Natural killer cell (primary cell): ENCODE data around the gene ADAMTS4. TPM values are rescaled to one million over a fixed set of nuclear protein-coding genes. Genes with fewer than 3 reads are reported as not detected.

Source experiments
- ATAC-seq, 3 donors: fragments of 150-1000 bp in 2 of 3; fragments of 200-7000 bp in 1 of 3; cut with Tn5 transposase; 1 replicate in 1 of 3; 2 replicates in 2 of 3; pipeline ENCODE4 v1.10.0; 2021; ENCODE audit warnings: mild to moderate bottlenecking in 2 of 3, moderate library complexity in 2 of 3
- DNase-seq, 2 donors: peaks; one replicate each; pipeline versions ENCODE4 v3.0.0 to v3.0.0-alpha.2; 2013 to 2021; ENCODE audit warnings: mixed read lengths in 1 of 2
- H3K27ac ChIP-seq: one replicate; pipeline ENCODE4 v1.5.1; 2013; ENCODE audit warnings: mild to moderate bottlenecking, low read length
- H3K27me3 ChIP-seq: one replicate; pipeline ENCODE4 v1.6.1; 2013; ENCODE audit warnings: low read length; ENCODE audit not compliant: control insufficient read depth, insufficient read depth
- H3K36me3 ChIP-seq: one replicate; pipeline ENCODE4 v1.6.1; 2013; ENCODE audit warnings: low read length; ENCODE audit not compliant: control insufficient read depth, insufficient read depth
- H3K4me1 ChIP-seq: one replicate; pipeline ENCODE4 v1.6.1; 2013; ENCODE audit warnings: low read length; ENCODE audit not compliant: control insufficient read depth, insufficient read depth
- H3K4me3 ChIP-seq: one replicate; pipeline ENCODE4 v1.5.1; 2013; ENCODE audit warnings: low read length
- H3K9me3 ChIP-seq: one replicate; pipeline ENCODE4 v1.6.1; 2013; ENCODE audit warnings: low read length; ENCODE audit not compliant: control insufficient read depth, insufficient read depth
- H3K27ac Mint-ChIP-seq, 2 donors: one replicate each; pipeline ENCODE4 v1.8.0; 2022; ENCODE audit warnings: mild to moderate bottlenecking in 2 of 2, mixed read lengths in 2 of 2, moderate library complexity in 1 of 2
- H3K27me3 Mint-ChIP-seq, 2 donors: one replicate each; pipeline ENCODE4 v1.8.0; 2022; ENCODE audit warnings: low read depth in 2 of 2, mixed read lengths in 2 of 2
- H3K36me3 Mint-ChIP-seq: one replicate; pipeline ENCODE4 v1.8.0; 2022; ENCODE audit warnings: mixed read lengths
- H3K4me1 Mint-ChIP-seq, 2 donors: one replicate each; pipeline ENCODE4 v1.8.0; 2022; ENCODE audit warnings: mixed read lengths in 2 of 2
- H3K4me3 Mint-ChIP-seq: one replicate; pipeline ENCODE4 v1.8.0; 2022; ENCODE audit warnings: mild to moderate bottlenecking, moderate library complexity, mixed read lengths
- H3K9me3 Mint-ChIP-seq, 2 donors: one replicate each; pipeline ENCODE4 v1.8.0; 2022; ENCODE audit warnings: mixed read lengths in 2 of 2
- WGBS: methylation state at CpG from one replicate; pipeline ENCODE4 v1.1.7; 2013; ENCODE audit warnings: missing lambda C conversion rate; ENCODE audit not compliant: insufficient coverage; 5-methylcytosine and 5-hydroxymethylcytosine counted together
- intact Hi-C: fragments of 100-400 bp; cut with micrococcal nuclease; formaldehyde crosslinking; loops from one replicate; pipeline ENCODE4 v1.14.2; 2022
- total RNA-seq, 4 donors: library from RNA; stranded (reverse); fragments of 120-200 nt in 1 of 4; gene quantifications; one replicate each; pipeline versions ENCODE4 v1.2.3 to v1.2.4, GENCODE V29; 2013 to 2022
- TF ChIP-seq, protein P1 (sequence below): fragments of 200-600 bp; IDR thresholded peaks from one replicate; pipeline ENCODE4 v1.8.0; 2022; ENCODE audit warnings: antibody characterized with exemption

The ADAMTS4 gene
- total RNA-seq, 3 donors from 2014 or later (not counting 1 experiment from before 2014, with no cell fraction given): 0.14 to 0.20 (median 0.14) TPM

DNA sequence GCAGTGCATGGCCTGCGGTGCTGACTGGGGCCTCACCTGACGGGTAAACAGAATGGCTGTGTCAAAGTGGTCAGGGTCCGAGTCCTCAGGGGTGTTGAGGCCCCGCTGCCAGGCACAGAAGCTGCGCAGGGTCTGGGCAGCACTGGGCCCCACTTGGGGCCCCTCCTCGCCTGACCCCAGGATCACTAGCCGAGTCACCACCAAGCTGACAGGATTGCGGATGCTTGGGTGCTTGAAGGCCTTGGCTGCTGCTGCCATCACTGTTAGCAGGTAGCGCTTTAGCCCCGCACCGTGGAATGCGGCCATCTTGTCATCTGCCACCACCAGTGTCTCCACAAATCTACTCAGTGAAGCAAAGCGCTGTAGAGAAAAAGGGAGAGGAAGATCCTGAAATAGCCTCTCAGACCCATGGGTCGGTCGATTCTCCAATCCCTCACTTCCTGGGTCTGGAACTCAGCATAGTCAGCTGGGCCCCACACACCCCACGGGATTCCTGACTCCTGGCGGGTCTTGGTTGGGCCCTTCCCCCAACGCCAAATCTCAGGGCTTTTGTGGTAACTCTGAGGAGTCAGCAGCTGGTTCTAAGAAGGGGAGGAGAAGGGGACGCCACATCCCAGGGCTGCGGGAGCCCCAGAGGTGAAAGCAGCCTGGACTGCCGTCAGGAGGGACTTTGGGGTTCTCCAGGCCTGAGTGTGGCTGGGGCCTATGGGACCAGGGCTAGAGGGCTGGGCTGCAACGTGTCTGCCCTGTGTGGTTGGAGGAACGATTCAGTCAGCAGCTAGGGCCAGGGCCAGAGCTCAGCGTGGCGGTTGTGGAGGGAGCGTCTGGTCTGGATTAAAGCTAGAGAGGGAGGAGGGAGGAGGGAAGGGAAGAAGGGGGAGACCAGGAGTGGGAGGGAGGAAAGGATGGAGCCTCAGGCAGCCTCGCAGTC lies 2.1 kb downstream of the ADAMTS4 start:
- no peak overlapping the region for H3K4me3 ChIP-seq
- Mint-ChIP-seq H3K36me3 (no peaks in the 10 kb centered on the region), H3K4me3 (no peak overlapping the region), H3K4me1 (peaks cover 33 to 79% of the 10 kb centered on the region in 2 donors), H3K9me3 (no peaks in the 10 kb centered on the region), H3K27ac (peak overlapping the region in 1 of 2 donors; percentile 92), H3K27me3 (no peaks in the 10 kb centered on the region)
- no peak overlapping the region for H3K27ac ChIP-seq
- no peaks in the 10 kb centered on the region for H3K36me3 ChIP-seq
- 89% methylated on average over 26 of the region's 27 CpGs for WGBS
- intact Hi-C loops: no loop called here
- no peaks in the 10 kb centered on the region for H3K9me3 ChIP-seq
- H3K27me3 ChIP-seq: no peaks in the 10 kb centered on the region
- peaks cover 69% of the 10 kb centered on the region for H3K4me1 ChIP-seq
- TF ChIP-seq, protein P1, sequence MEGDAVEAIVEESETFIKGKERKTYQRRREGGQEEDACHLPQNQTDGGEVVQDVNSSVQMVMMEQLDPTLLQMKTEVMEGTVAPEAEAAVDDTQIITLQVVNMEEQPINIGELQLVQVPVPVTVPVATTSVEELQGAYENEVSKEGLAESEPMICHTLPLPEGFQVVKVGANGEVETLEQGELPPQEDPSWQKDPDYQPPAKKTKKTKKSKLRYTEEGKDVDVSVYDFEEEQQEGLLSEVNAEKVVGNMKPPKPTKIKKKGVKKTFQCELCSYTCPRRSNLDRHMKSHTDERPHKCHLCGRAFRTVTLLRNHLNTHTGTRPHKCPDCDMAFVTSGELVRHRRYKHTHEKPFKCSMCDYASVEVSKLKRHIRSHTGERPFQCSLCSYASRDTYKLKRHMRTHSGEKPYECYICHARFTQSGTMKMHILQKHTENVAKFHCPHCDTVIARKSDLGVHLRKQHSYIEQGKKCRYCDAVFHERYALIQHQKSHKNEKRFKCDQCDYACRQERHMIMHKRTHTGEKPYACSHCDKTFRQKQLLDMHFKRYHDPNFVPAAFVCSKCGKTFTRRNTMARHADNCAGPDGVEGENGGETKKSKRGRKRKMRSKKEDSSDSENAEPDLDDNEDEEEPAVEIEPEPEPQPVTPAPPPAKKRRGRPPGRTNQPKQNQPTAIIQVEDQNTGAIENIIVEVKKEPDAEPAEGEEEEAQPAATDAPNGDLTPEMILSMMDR: no peak
- no peak for DNase-seq
- no peak for ATAC-seq

DNA sequence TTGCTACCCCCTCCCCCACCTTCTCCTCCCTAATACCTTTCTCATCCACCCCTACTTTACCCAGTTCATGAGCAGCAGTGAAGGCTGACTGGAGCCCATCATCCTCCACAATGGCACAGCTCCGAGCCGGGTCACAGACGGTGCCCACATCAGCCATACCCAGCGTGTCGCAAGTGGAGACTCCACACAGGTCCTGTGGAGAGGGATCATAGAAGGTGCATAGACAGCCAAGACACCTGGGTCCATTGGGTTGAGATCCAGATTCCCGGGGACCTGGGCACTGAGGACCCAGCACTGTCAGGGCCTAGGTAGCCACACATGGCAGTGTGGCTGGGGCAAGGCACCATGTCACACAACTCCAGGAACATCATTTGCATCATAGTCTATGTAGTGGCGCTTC lies 2.7 kb downstream of the ADAMTS4 start:
- TF ChIP-seq, protein P1: no peak
- intact Hi-C loops: no loop called here
- no peak for ATAC-seq
- H3K27ac Mint-ChIP-seq: peak overlapping the region; percentile 82 to 92
- H3K27ac ChIP-seq: peak overlapping the region; percentile 60
- H3K9me3 ChIP-seq: no peaks in the 10 kb centered on the region
- H3K4me1 ChIP-seq: peaks cover 63% of the 10 kb centered on the region
- no peaks in the 10 kb centered on the region for H3K9me3 Mint-ChIP-seq
- H3K36me3 Mint-ChIP-seq: no peaks in the 10 kb centered on the region
- no peaks in the 10 kb centered on the region for H3K27me3 Mint-ChIP-seq
- H3K4me3 Mint-ChIP-seq: no peak overlapping the region
- 99% methylated on average over 7 of the region's 7 CpGs for WGBS
- no peak for DNase-seq
- H3K4me3 ChIP-seq: no peak overlapping the region
- H3K4me1 Mint-ChIP-seq: peaks cover 28 to 74% of the 10 kb centered on the region in 2 donors
- H3K36me3 ChIP-seq: no peaks in the 10 kb centered on the region
- H3K27me3 ChIP-seq: no peaks in the 10 kb centered on the region

DNA sequence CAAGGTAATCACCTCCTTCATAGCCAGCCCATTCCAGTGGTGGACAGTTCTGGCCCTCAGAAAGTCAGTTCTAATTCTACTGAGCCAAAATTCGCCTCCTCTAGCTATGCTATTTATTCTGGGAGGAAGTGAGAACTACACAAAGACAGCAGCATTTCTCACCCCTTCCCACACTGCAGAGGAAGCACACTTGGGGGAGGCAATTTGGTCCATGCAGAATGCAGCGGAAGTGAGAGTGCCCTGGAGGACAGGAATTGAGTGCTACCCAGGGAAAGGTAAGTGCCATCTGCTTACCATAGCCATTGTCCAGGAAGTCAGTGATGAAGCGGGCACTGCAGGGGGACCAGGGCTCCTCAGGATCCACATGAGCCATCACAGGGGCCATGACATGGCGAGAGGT lies 3.7 kb downstream of the ADAMTS4 start:
- H3K4me3 Mint-ChIP-seq: peak overlapping the region; percentile 67
- TF ChIP-seq, protein P1: no peak
- Histone ChIP-seq H3K4me1 (peaks cover 56% of the 10 kb centered on the region), H3K9me3 (no peaks in the 10 kb centered on the region), H3K27ac (peak overlapping the region; percentile 60), H3K36me3 (no peaks in the 10 kb centered on the region), H3K4me3 (no peak overlapping the region), H3K27me3 (no peaks in the 10 kb centered on the region)
- DNase-seq: no peak
- WGBS: 41% methylated on average over 4 of the region's 4 CpGs
- H3K27me3 Mint-ChIP-seq: no peaks in the 10 kb centered on the region
- ATAC-seq: peak; percentile 69 to 71 (median 70)
- H3K4me1 Mint-ChIP-seq: peaks cover 28 to 68% of the 10 kb centered on the region in 2 donors
- peak overlapping the region; percentile 82 to 92 for H3K27ac Mint-ChIP-seq
- H3K9me3 Mint-ChIP-seq: no peaks in the 10 kb centered on the region
- intact Hi-C loops: no loop called here
- no peaks in the 10 kb centered on the region for H3K36me3 Mint-ChIP-seq
